ENCODE results near the gene GFRA3.
"Not testable (repeated sequence)": the region's sequence is repeated elsewhere in the genome, so short reads cannot be mapped to it uniquely, and the experiment has no call there.

The GFRA3 gene, protein sequence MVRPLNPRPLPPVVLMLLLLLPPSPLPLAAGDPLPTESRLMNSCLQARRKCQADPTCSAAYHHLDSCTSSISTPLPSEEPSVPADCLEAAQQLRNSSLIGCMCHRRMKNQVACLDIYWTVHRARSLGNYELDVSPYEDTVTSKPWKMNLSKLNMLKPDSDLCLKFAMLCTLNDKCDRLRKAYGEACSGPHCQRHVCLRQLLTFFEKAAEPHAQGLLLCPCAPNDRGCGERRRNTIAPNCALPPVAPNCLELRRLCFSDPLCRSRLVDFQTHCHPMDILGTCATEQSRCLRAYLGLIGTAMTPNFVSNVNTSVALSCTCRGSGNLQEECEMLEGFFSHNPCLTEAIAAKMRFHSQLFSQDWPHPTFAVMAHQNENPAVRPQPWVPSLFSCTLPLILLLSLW

GRCh38 chr5:138274189-138274853 is at the start of gene GFRA3:
TSS of gene GFRA3 (minus strand) at chr5:138274621. CDS start at chr5:138274424, 197 bp downstream.
- Mint-ChIP-seq H3K27me3 (peaks cover 40% of the 10 kb centered on the region), H3K36me3 (ENCODE audit: low read depth) (no peaks in the 10 kb centered on the region), H3K9me3 (no peaks in the 10 kb centered on the region), H3K4me1 (ENCODE audit: low read depth) (peaks cover 12% of the 10 kb centered on the region), H3K27ac (no peak within 1 kb of the TSS), H3K4me3 (peak within 1 kb of the TSS; percentile 49)
- DNase-seq = peak; percentile 34

DNA sequence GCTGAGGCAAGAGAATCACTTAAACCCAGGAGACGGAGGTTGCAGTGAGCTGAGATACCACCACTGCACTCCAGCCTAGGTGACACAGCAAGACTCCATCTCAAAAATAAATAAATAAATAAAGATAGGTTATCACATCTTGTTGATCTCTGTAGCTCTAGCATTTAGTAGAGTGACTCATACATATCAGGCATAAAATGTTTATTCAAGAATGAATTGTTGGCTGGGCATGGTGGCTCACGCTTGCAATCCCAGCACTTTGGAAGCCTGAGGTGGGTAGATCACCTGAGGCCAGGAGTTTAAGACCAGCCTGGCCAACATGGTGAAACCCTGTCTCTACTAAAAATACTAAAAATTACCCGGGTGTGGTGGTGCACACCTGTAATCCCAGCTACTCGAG is 43.8 kb upstream of the GFRA3 start:
- H3K4me3 Mint-ChIP-seq; H3K4me1 Mint-ChIP-seq (ENCODE audit: low read depth); DNase-seq; H3K27me3 Mint-ChIP-seq; H3K27ac Mint-ChIP-seq; H3K36me3 Mint-ChIP-seq (ENCODE audit: low read depth); H3K9me3 Mint-ChIP-seq: not testable (repeated sequence)

DNA sequence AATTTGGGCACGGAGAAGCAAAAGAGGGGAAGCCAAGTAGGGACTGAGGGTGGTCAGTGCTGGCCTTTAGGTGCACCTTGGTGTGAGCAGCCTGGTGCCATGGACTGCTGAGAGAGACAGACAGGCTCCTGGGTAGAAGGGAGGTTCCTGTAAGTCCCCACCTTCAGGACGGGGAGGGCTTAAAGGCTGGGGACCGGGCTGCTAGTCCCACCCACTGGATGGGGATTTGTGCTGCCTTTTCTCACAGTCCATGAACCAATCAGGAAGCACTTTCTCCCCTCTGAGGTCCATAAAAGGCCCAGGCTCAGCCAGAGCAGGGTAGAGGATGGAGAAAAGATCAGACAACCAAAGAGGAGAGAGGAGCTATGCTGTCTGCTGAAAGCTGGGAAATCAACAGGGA is 41.9 kb upstream of the GFRA3 start:
- no peak for DNase-seq
- Mint-ChIP-seq H3K9me3 (no peaks in the 10 kb centered on the region), H3K4me3 (no peak overlapping the region), H3K27me3 (no peaks in the 10 kb centered on the region), H3K36me3 (ENCODE audit: low read depth) (no peaks in the 10 kb centered on the region), H3K27ac (no peak overlapping the region), H3K4me1 (ENCODE audit: low read depth) (no peaks in the 10 kb centered on the region)

- Mint-ChIP-seq H3K27ac (no peak overlapping the region), H3K9me3 (no peaks in the 10 kb centered on the region), H3K4me1 (ENCODE audit: low read depth) (no peaks in the 10 kb centered on the region), H3K4me3 (no peak overlapping the region), H3K27me3 (no peaks in the 10 kb centered on the region), H3K36me3 (ENCODE audit: low read depth) (no peaks in the 10 kb centered on the region)
- DNase-seq = no peak
Observed at GRCh38 chr5:138315751-138316278, 41.4 kb upstream of the GFRA3 start.

GRCh38 chr5:138305797-138306196 is 31.4 kb upstream of the GFRA3 start:
- no peaks in the 10 kb centered on the region for H3K27me3 Mint-ChIP-seq
- no peak for DNase-seq
- H3K27ac Mint-ChIP-seq = no peak overlapping the region
- H3K4me1 Mint-ChIP-seq (ENCODE audit: low read depth) = no peaks in the 10 kb centered on the region
- no peaks in the 10 kb centered on the region for H3K9me3 Mint-ChIP-seq
- no peak overlapping the region for H3K4me3 Mint-ChIP-seq
- no peaks in the 10 kb centered on the region for H3K36me3 Mint-ChIP-seq (ENCODE audit: low read depth)

GRCh38 chr5:138303372-138303771 is 29.0 kb upstream of the GFRA3 start:
- H3K27ac Mint-ChIP-seq = no peak overlapping the region
- H3K4me1 Mint-ChIP-seq (ENCODE audit: low read depth) = no peaks in the 10 kb centered on the region
- H3K36me3 Mint-ChIP-seq (ENCODE audit: low read depth) = no peaks in the 10 kb centered on the region
- DNase-seq = no peak
- H3K9me3 Mint-ChIP-seq = no peaks in the 10 kb centered on the region
- no peak overlapping the region for H3K4me3 Mint-ChIP-seq
- no peaks in the 10 kb centered on the region for H3K27me3 Mint-ChIP-seq

DNA sequence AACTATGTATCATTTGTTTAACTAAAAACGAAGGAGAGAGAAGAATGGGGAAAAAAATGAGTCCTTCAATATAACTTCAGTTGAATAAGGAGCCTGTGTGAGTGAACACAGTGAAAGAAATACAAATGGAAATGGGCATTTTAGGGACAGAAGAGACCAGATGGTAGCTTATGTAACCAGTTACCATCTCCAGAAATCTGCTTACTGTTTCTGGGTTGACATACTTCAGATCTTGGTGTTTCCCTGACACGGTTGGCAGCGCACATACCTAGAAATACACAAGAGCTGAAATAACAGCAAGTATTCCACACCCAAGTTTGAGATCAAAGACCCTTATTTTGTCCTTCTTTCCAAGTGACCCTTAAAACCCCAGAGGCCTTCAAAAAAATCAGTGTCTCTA is 14.9 kb upstream of the GFRA3 start:
- Mint-ChIP-seq H3K9me3 (no peaks in the 10 kb centered on the region), H3K27ac (no peak overlapping the region), H3K36me3 (ENCODE audit: low read depth) (no peaks in the 10 kb centered on the region), H3K4me3 (no peak overlapping the region), H3K27me3 (no peaks in the 10 kb centered on the region), H3K4me1 (ENCODE audit: low read depth) (no peaks in the 10 kb centered on the region)
- no peak for DNase-seq

DNA sequence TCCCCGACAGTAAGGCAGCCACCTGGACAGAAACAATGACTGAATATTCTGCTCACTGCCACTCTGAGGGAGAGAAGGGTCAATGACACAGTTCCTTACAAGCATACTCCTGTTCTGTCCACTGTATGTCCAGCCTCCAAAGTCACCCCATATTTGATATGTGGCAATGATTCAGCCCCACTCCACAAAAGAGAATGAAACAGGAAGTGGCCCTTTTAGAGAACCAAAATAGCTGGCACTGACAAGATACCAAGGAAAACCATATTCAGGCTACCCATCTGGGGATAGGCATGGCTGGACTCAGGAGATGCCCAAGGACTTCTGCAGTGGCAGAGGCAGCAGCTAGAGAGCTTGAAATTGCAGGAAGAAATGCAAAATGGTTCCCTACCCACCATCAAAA is 12.8 kb upstream of the GFRA3 start:
- no peaks in the 10 kb centered on the region for H3K27me3 Mint-ChIP-seq
- H3K4me1 Mint-ChIP-seq (ENCODE audit: low read depth) = peaks cover 2% of the 10 kb centered on the region
- no peak for DNase-seq
- H3K9me3 Mint-ChIP-seq = no peaks in the 10 kb centered on the region
- H3K36me3 Mint-ChIP-seq (ENCODE audit: low read depth) = no peaks in the 10 kb centered on the region
- H3K27ac Mint-ChIP-seq = no peak overlapping the region
- no peak overlapping the region for H3K4me3 Mint-ChIP-seq

GRCh38 chr5:138282920-138283742 is 8.7 kb upstream of the GFRA3 start:
- no peak for DNase-seq
- no peak overlapping the region for H3K4me3 Mint-ChIP-seq
- H3K4me1 Mint-ChIP-seq (ENCODE audit: low read depth) = peaks cover 2% of the 10 kb centered on the region
- H3K27me3 Mint-ChIP-seq = no peaks in the 10 kb centered on the region
- H3K9me3 Mint-ChIP-seq = no peaks in the 10 kb centered on the region
- no peak overlapping the region for H3K27ac Mint-ChIP-seq
- H3K36me3 Mint-ChIP-seq (ENCODE audit: low read depth) = no peaks in the 10 kb centered on the region

GRCh38 chr5:138280915-138281314 is 6.5 kb upstream of the GFRA3 start:
- Mint-ChIP-seq H3K4me1 (ENCODE audit: low read depth) (peaks cover 2% of the 10 kb centered on the region), H3K4me3 (no peak overlapping the region), H3K36me3 (ENCODE audit: low read depth) (no peaks in the 10 kb centered on the region), H3K27me3 (peaks cover 9% of the 10 kb centered on the region), H3K27ac (no peak overlapping the region), H3K9me3 (no peaks in the 10 kb centered on the region)
- DNase-seq = no peak

DNA sequence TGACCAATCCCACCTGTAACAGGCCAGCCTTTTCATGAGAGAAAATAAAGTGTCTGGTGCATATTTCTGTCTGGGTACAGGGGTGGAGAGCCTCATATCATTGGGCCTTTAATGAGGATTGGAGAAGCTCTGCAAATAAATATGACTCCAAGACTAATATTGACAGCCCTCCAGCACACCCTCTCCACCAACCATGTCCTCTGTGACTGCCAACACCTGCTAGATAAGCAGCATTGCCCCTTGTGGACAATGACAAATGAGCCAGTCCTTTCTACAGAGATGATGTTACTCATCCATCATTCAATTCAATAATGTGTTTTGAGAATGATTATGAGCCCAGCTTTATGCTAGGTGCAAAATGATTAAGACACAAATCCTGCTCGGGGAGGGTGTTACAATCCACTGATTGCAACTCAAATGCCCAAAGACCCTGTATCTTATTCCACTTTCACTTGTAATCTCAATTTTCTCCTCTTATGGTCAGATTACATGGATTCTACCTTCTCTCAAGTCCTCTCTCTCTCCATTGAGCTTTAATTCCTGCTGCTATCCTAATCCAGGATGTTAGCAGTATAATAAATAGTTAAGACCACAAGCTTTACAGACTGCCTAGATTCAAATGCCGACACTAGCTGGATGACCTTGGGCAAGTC is 2.1 kb upstream of the GFRA3 start:
- no peaks in the 10 kb centered on the region for H3K9me3 Mint-ChIP-seq
- no peak overlapping the region for H3K4me3 Mint-ChIP-seq
- no peaks in the 10 kb centered on the region for H3K36me3 Mint-ChIP-seq (ENCODE audit: low read depth)
- DNase-seq = no peak
- peaks cover 12% of the 10 kb centered on the region for H3K4me1 Mint-ChIP-seq (ENCODE audit: low read depth)
- H3K27ac Mint-ChIP-seq = no peak overlapping the region
- peaks cover 40% of the 10 kb centered on the region for H3K27me3 Mint-ChIP-seq

- DNase-seq = no peak
- no peak overlapping the region for H3K27ac Mint-ChIP-seq
- peaks cover 12% of the 10 kb centered on the region for H3K4me1 Mint-ChIP-seq (ENCODE audit: low read depth)
- peaks cover 40% of the 10 kb centered on the region for H3K27me3 Mint-ChIP-seq
- no peaks in the 10 kb centered on the region for H3K36me3 Mint-ChIP-seq (ENCODE audit: low read depth)
- H3K4me3 Mint-ChIP-seq = no peak overlapping the region
- no peaks in the 10 kb centered on the region for H3K9me3 Mint-ChIP-seq
Observed at GRCh38 chr5:138275895-138276294, 1.5 kb upstream of the GFRA3 start.

DNA sequence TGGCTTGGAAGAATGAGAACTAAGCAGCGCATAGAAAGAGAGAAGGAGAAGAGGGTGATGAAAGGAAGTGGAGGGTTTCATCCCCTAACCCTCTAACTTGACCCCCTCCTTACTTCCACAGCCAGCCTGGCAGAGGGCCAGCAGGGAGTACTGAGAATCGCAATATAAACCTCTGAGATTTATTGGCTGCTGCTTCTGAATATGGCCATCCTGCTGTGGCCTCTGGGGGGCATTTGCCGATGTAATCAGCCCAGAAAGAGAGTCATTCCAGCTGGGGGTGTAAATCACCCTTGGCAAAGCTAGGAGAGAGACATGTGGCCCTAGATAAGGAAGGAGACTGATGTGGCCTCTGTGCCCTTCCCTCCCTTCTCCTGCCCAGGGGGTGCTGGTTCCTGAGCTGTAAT is 960 bp upstream of the GFRA3 start:
- no peak for DNase-seq
- no peak overlapping the region for H3K4me3 Mint-ChIP-seq
- H3K27me3 Mint-ChIP-seq = peaks cover 40% of the 10 kb centered on the region
- no peak overlapping the region for H3K27ac Mint-ChIP-seq
- no peaks in the 10 kb centered on the region for H3K36me3 Mint-ChIP-seq (ENCODE audit: low read depth)
- H3K9me3 Mint-ChIP-seq = no peaks in the 10 kb centered on the region
- peaks cover 12% of the 10 kb centered on the region for H3K4me1 Mint-ChIP-seq (ENCODE audit: low read depth)

DNA sequence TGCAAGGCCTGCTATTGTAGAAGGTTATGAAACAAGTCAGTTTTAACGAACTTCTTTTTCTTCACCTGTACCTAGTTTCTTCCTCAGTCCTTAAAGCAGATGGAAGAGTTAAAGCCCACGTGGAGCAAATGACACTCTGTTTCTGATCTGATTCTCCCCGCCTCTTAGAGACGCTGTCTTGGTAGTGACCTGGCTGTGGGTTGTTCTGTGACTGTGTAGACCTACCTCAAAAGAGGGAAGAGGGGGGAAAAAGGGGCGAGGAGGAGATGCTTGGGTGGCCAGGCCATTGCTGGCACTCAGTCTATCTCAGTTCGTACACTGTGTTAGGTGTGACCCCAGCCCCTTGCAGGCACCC is 610 bp downstream of the GFRA3 start:
- Mint-ChIP-seq H3K4me3 (peak overlapping the region; percentile 49), H3K36me3 (ENCODE audit: low read depth) (no peaks in the 10 kb centered on the region), H3K9me3 (no peaks in the 10 kb centered on the region), H3K4me1 (ENCODE audit: low read depth) (peaks cover 12% of the 10 kb centered on the region), H3K27ac (no peak overlapping the region), H3K27me3 (peaks cover 43% of the 10 kb centered on the region)
- no peak for DNase-seq
